Colonic mucosa (tissue), 4 donors: ENCODE measurements around the gene GGN. TPM values are rescaled to one million over a fixed set of nuclear protein-coding genes. Genes with fewer than 3 reads are reported as not detected.

Source experiments
- DNase-seq: peaks from one replicate; pipeline ENCODE4 v3.0.0-alpha.2; 2020
- H3K27ac ChIP-seq: fragments of 200-600 bp; one replicate; pipeline ENCODE4 v1.8.0; 2021
- H3K27me3 ChIP-seq: fragments of 200-600 bp; one replicate; pipeline ENCODE4 v1.8.0; 2021
- H3K36me3 ChIP-seq: fragments of 200-600 bp; one replicate; pipeline ENCODE4 v1.8.0; 2021
- H3K4me1 ChIP-seq: fragments of 200-600 bp; one replicate; pipeline ENCODE4 v1.8.0; 2021; ENCODE audit warnings: mild to moderate bottlenecking
- H3K4me3 ChIP-seq: fragments of 200-600 bp; one replicate; pipeline ENCODE4 v1.8.0; 2021
- H3K9ac ChIP-seq, 2 donors: one replicate each; pipeline ENCODE4 v1.7.0; 2013; ENCODE audit warnings: control low read depth in 2 of 2, low read depth in 2 of 2, low read length in 2 of 2
- H3K9me3 ChIP-seq: fragments of 200-600 bp; one replicate; pipeline ENCODE4 v1.8.0; 2021
- CTCF ChIP-seq: fragments of 200-600 bp; IDR thresholded peaks from one replicate; pipeline ENCODE4 v1.8.0; 2022; ENCODE audit warnings: antibody characterized with exemption, mild to moderate bottlenecking
- intact Hi-C: fragments of 100-400 bp; cut with DNase I; formaldehyde crosslinking; loops from one replicate; pipeline ENCODE4 v1.14.1; 2022
- total RNA-seq, 2 donors: library from RNA; stranded (reverse); fragmentation: NEBNext Ultra II Directional in 1 of 2; extraction: Animal tissue kit (Norgen Biotek cat#: 25700) in 1 of 2; gene quantifications; one replicate each; pipeline ENCODE4 v1.2.1, GENCODE V29; 2021
- donor health status: healthy.
- donor health status: DM: no; HTN: no; CAD: no.
- donor health status: DM: no; HTN: no; CAD: no.

Gene GGN
- total RNA-seq, 2 donors from 2014 or later, result 0.37 to 0.45 TPM

- no peak for DNase-seq
- Histone ChIP-seq H3K27ac (no peak overlapping the region), H3K9ac (no peak overlapping the region), H3K4me1 (peaks cover 5% of the 10 kb centered on the region), H3K27me3 (no peaks in the 10 kb centered on the region), H3K9me3 (no peaks in the 10 kb centered on the region), H3K36me3 (peaks cover 14% of the 10 kb centered on the region), H3K4me3 (no peak overlapping the region)
- intact Hi-C loops, result no loop called here
- TF ChIP-seq CTCF, result no peak
Measured at GRCh38 chr19:38377052-38377451, 10.8 kb downstream of the GGN start.

GRCh38 chr19:38376576-38376975 lies 11.3 kb downstream of the GGN start:
- Histone ChIP-seq H3K27ac (no peak overlapping the region), H3K9ac (no peak overlapping the region), H3K4me1 (peaks cover 5% of the 10 kb centered on the region), H3K9me3 (no peaks in the 10 kb centered on the region), H3K27me3 (no peaks in the 10 kb centered on the region), H3K4me3 (no peak overlapping the region), H3K36me3 (peaks cover 9% of the 10 kb centered on the region)
- TF ChIP-seq CTCF, result no peak
- no peak for DNase-seq
- intact Hi-C loops, result no loop called here

GRCh38 chr19:38375748-38376147 lies 12.1 kb downstream of the GGN start:
- Histone ChIP-seq H3K9me3 (no peaks in the 10 kb centered on the region), H3K4me1 (peaks cover 5% of the 10 kb centered on the region), H3K9ac (peak overlapping the region; percentile 85 to 89), H3K27me3 (no peaks in the 10 kb centered on the region), H3K4me3 (peak overlapping the region; percentile 61), H3K36me3 (peaks cover 2% of the 10 kb centered on the region), H3K27ac (no peak overlapping the region)
- intact Hi-C loops, result no loop called here
- DNase-seq, result no peak
- TF ChIP-seq CTCF, result no peak

GRCh38 chr19:38375098-38375493 lies 12.7 kb downstream of the GGN start:
- no peaks in the 10 kb centered on the region for H3K9me3 ChIP-seq
- no peaks in the 10 kb centered on the region for H3K27me3 ChIP-seq
- H3K36me3 ChIP-seq, result no peaks in the 10 kb centered on the region
- H3K27ac ChIP-seq, result peak overlapping the region; percentile 68
- DNase-seq, result no peak
- intact Hi-C loops, result no loop called here
- no peak for TF ChIP-seq CTCF
- peak overlapping the region; percentile 61 for H3K4me3 ChIP-seq
- H3K4me1 ChIP-seq, result peaks cover 5% of the 10 kb centered on the region
- peak overlapping the region; percentile 85 to 89 for H3K9ac ChIP-seq

- peak; percentile 99 for DNase-seq
- Histone ChIP-seq H3K4me1 (peaks cover 5% of the 10 kb centered on the region), H3K27ac (peak within 1 kb of the TSS; percentile 68), H3K9ac (peak within 1 kb of the TSS; percentile 85 to 89), H3K4me3 (peak within 1 kb of the TSS; percentile 61), H3K27me3 (no peaks in the 10 kb centered on the region), H3K36me3 (no peaks in the 10 kb centered on the region), H3K9me3 (no peaks in the 10 kb centered on the region)
- intact Hi-C loops, result loop anchor here (5.0 kb wide), 1 partner anchor 37 kb away; the partner anchor contains the start of gene CATSPERG
- no peak for TF ChIP-seq CTCF
Measured at GRCh38 chr19:38374332-38375097, 13.3 kb downstream of the GGN start, which contains the start of gene PSMD8. TSS of gene PSMD8 (plus strand) at chr19:38374571. CDS start at chr19:38374602, 31 bp downstream.
